Measurements from ENCODE around the gene RPS21. TPM values are rescaled to one million over a fixed set of nuclear protein-coding genes. Genes with fewer than 3 reads are reported as not detected.

The RPS21 gene
- total and polyA plus RNA-seq, 2 of the 4 experiments (the other 2 are of a cell fraction): 2,710 to 4,298 TPM

- H2AFZ ChIP-seq (replicated peaks; ENCODE audit: low read length, poor library complexity): peak overlapping the region; percentile 21
- TF ChIP-seq NFE2L2 (IDR thresholded peaks at IDR 0.05; ENCODE audit: low read depth, low read length) (no peak), CTCF (conservative IDR thresholded peaks at IDR 0.05; ENCODE audit: low read depth, low read length) (no peak), USF2 (IDR thresholded peaks at IDR 0.05; ENCODE audit: low read depth, low read length) (no peak), BHLHE40 (IDR thresholded peaks at IDR 0.05; ENCODE audit: low read depth, low read length) (no peak), FOS (IDR thresholded peaks at IDR 0.05; ENCODE audit: low read depth, low read length) (no peak), RAD21 (IDR thresholded peaks at IDR 0.05; ENCODE audit: low read length) (no peak), RFX5 (IDR thresholded peaks at IDR 0.05; ENCODE audit: low read depth, low read length) (no peak), CEBPB (IDR thresholded peaks at IDR 0.05; ENCODE audit: low read depth, low read length) (no peak), CHD1 (IDR thresholded peaks at IDR 0.05; ENCODE audit: low read depth, low read length) (no peak), MAZ (IDR thresholded peaks at IDR 0.05; ENCODE audit: borderline replicate concordance, low read depth, low read length) (no peak)
- no peaks in the 10 kb centered on the region for H3K79me1 ChIP-seq (ENCODE audit: low read depth in 1 of 2, low read length in 2 of 2)
- peaks cover 2% of the 10 kb centered on the region; the same call in 1 of the 2 replicates for H3K9me1 ChIP-seq (ENCODE audit: insufficient read depth, low read length)
- DNase-seq (no peak), ATAC-seq (ENCODE audit: low read depth) (no peak)
- H3K27ac ChIP-seq (ENCODE audit: insufficient read depth, low read length): no peak overlapping the region
- no peak overlapping the region for H2BK15ac ChIP-seq (ENCODE audit: low read depth, low read length)
- WGBS, 2 experiments (ENCODE audit: extremely low coverage in 2 of 2, insufficient read length in 1 of 2): 82% methylated on average over 5 of the region's 9 CpGs; no CpG with 5 or more reads in 1 of the 2 experiments
- H3K27me3 ChIP-seq (ENCODE audit: control insufficient read depth, insufficient read depth, low read length): no peaks in the 10 kb centered on the region
- BruUV-seq (replicated peaks): no TSS peak
- H3K4me2 ChIP-seq (ENCODE audit: low read depth, low read length): no peak overlapping the region
- no peak overlapping the region; the same call in 1 of the 2 replicates for H2AK5ac ChIP-seq (ENCODE audit: low read depth, low read length)
- H4K20me1 ChIP-seq (ENCODE audit: insufficient read depth, low read length): no peaks in the 10 kb centered on the region
- ChIA-PET CTCF (no interaction called here), POLR2A (ENCODE audit: unreplicated experiment) (no interaction called here)
- H3K4ac ChIP-seq (ENCODE audit: low read depth, low read length): no peak overlapping the region
- no peak overlapping the region for H3K56ac ChIP-seq (ENCODE audit: extremely low read depth, insufficient read depth, low read length)
- H4K5ac ChIP-seq (ENCODE audit: low read depth, low read length): no peak overlapping the region
- H3K23ac ChIP-seq (ENCODE audit: low read depth, low read length): no peak overlapping the region
- no peak overlapping the region for H3K9ac ChIP-seq (ENCODE audit: low read depth, low read length)
- peaks cover 9% of the 10 kb centered on the region; the same call in 1 of the 2 replicates for H3K36me3 ChIP-seq (ENCODE audit: control insufficient read depth, insufficient read depth, low read length)
- intact Hi-C loops (cut with micrococcal nuclease) (no loop called here), in situ Hi-C loops (cut with MboI; ENCODE audit: low sequenced_read_pairs) (no loop called here), dilution Hi-C loops (cut with HindIII; ENCODE audit: low sequenced_read_pairs, unreplicated experiment) (no loop called here)
- no peak overlapping the region for H4K8ac ChIP-seq (ENCODE audit: low read depth in 2 of 2, low read length in 2 of 2)
- H4K91ac ChIP-seq (ENCODE audit: insufficient read depth, low read depth, low read length): no peak overlapping the region
- H2BK20ac ChIP-seq (ENCODE audit: low read depth, low read length): no peak overlapping the region
- H3K18ac ChIP-seq (ENCODE audit: low read depth, low read length): no peak overlapping the region
- H3K4me3 ChIP-seq (ENCODE audit: insufficient read depth, low read depth, low read length): no peak overlapping the region
- H2AK9ac ChIP-seq (replicated peaks; ENCODE audit: low read depth, low read length, poor library complexity): peak overlapping the region; percentile 42
- H3K9me3 ChIP-seq (ENCODE audit: control insufficient read depth, insufficient read depth, low read length): no peaks in the 10 kb centered on the region
- H2BK120ac ChIP-seq (ENCODE audit: low read depth, low read length): no peak overlapping the region
- no peak overlapping the region for H3K14ac ChIP-seq (replicated peaks; ENCODE audit: low read depth, low read length)
- no peak overlapping the region for H2BK5ac ChIP-seq (ENCODE audit: low read depth, low read length, poor library complexity, severe bottlenecking)
- H3K4me1 ChIP-seq (ENCODE audit: control insufficient read depth, insufficient read depth, low read length): no peaks in the 10 kb centered on the region; the same call in 1 of the 2 replicates
Observed at GRCh38 chr20:62347445-62347844, 39.5 kb upstream of the RPS21 start.

Data from IMR-90 (cell line).